GM18520 (cell line): ENCODE data around the gene FOXN4.

Experiments used
- ATAC-seq: cut with Tn5 transposase; IDR thresholded peaks from one replicate; pipeline ENCODE4 v1.9.1; 2021; ENCODE audit not compliant: unreplicated experiment

Gene FOXN4

DNA sequence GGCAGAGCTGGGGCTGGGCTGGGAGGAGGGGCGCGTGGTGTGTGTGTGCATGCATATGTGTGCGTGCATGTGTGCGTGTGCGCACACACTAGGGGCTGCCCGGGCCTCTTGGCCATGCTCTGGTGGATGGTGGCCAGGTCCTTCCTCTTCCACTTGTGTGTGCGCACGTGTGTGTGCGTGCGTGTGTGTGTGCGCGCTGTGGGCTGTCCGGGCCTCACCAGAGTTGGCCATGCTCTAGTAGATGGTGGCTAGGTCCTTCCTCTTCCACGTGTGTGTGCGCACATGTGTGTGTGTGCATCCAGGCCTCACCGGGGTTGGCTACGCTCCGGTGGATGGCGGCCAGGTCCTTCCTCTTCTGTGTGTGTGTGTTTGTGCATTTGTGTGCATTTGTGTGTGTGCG lies 24.7 kb downstream of the FOXN4 start:
- ATAC-seq = no peak

DNA sequence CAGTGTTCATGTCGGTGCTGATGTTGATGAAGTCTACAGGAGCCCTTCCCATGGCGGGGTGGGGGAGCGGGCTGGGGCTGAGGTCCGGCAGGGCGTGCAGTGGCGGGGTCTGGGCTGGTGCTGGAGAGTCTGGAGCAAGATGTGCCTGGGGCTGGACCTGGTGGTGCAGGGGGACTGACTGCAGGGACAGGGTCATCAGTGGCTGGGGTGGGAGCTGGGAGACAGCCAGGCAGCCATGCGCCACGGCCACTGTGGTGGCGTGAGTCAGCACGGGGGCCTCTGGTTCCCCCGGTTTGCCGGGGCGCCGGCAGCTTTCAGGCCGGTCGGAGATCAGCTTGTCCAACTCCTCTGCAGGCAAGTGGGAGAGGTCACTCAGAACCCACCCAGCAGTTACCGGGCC lies 27.6 kb downstream of the FOXN4 start:
- no peak for ATAC-seq

- ATAC-seq = no peak
Observed at GRCh38 chr12:109279525-109279924, 29.6 kb downstream of the FOXN4 start.

DNA sequence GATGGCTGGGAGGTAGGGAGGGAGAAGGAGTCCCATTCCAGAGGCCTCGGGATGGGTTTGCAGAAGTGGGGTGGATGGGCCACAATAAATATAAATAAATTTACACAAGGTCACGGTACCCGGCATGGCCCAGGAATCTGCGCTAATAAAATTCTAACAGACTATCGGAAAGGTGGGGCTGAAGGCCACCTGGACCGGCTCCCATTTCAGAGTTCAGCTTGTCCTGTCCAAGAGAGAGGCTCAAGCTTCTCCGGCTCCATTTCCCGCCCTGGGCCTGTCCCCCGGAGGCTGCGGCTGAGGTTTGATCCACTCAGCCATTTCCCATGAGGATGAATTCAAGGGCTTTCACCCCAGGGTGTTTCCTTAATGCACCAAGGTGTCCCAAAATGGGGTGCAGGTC lies 30.2 kb downstream of the FOXN4 start:
- no peak for ATAC-seq

- no peak for ATAC-seq
Observed at GRCh38 chr12:109277899-109278762, 31.0 kb downstream of the FOXN4 start.

GRCh38 chr12:109277255-109277898 lies 31.7 kb downstream of the FOXN4 start:
- no peak for ATAC-seq

GRCh38 chr12:109276160-109276559 lies 32.9 kb downstream of the FOXN4 start:
- no peak for ATAC-seq

GRCh38 chr12:109275173-109275572 lies 33.9 kb downstream of the FOXN4 start:
- ATAC-seq = no peak

DNA sequence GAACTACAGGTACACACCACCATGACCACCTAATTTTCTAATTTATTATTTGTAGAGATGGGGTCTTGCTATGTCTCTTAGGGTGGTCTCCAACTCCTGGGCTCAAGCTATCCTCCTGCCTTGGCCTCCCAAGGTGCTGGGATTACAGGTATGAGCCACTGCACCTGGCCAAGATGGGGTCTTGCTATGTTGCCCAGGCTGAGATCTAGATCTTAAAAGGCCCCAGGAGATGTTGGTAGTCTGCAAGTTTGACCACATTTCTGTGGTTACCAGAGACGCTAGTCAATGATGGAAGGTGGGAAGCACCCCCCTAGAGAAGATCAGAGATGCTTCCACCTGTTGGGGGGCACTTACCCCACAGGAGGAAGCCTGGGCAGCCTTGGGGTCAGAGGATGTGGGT lies 34.7 kb downstream of the FOXN4 start:
- ATAC-seq = no peak

DNA sequence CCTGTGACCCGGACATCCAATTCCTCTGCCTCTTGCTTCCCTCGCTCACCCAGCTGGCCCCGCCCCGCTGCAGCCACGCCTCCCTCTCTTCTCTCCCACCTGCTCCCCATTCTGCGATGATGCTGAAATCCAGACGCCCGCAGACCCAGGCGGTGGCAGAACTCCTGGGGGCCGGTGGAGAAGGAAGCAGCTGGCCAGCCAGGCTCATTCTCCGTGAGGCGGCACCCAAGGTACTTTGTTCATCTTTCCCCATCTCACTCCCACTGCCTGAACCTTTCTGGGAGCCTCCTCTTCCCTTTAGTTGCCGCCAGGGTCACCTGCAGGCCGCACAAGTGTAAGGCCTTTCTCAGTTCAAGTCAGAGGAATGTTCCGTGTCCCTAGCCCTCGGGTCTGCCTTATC lies 35.7 kb downstream of the FOXN4 start:
- ATAC-seq = no peak

DNA sequence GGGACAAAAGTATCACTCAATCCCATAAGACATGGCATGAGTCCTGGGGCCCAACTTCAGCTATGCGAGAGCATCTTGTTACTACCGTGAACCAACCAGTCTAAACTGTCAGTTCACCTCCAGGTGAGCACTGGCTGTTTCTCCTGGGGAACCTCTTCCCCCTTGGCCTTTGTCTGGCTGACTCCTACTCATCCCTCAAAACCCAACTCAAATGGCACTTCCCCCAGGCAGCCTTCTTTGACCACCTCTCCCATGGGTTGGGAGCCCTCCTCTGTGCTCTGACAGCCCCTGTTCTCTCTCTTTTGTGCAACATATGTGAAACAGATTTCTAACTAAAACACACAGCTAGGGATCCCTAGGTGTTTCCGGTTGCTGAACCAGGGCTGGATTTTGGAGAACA lies 37.7 kb downstream of the FOXN4 start:
- no peak for ATAC-seq

- ATAC-seq = no peak
Observed at GRCh38 chr12:109270494-109270893, 38.6 kb downstream of the FOXN4 start.

- ATAC-seq = no peak
Observed at GRCh38 chr12:109269428-109269827, 39.7 kb downstream of the FOXN4 start.

DNA sequence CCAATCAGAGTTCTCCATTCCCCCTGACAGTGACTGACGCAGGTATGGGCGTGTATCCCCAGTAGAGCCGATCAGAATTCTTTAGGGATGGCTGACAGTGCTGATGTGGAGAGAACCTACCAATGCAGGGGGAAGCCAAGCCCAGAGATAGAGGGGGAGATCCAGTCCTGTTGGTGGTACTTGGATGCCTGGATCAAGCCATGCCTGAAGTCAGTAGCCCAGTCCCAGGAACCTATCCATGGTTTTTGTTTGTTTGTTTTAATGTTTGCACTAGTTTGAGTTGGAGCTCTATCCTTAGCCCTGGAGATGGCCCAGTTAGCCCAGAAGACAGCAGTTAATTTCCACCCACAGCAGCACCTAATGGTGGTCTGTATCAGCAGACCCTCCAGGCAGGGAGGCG lies 40.2 kb downstream of the FOXN4 start:
- no peak for ATAC-seq

GRCh38 chr12:109267361-109267760 lies 41.7 kb downstream of the FOXN4 start:
- no peak for ATAC-seq

DNA sequence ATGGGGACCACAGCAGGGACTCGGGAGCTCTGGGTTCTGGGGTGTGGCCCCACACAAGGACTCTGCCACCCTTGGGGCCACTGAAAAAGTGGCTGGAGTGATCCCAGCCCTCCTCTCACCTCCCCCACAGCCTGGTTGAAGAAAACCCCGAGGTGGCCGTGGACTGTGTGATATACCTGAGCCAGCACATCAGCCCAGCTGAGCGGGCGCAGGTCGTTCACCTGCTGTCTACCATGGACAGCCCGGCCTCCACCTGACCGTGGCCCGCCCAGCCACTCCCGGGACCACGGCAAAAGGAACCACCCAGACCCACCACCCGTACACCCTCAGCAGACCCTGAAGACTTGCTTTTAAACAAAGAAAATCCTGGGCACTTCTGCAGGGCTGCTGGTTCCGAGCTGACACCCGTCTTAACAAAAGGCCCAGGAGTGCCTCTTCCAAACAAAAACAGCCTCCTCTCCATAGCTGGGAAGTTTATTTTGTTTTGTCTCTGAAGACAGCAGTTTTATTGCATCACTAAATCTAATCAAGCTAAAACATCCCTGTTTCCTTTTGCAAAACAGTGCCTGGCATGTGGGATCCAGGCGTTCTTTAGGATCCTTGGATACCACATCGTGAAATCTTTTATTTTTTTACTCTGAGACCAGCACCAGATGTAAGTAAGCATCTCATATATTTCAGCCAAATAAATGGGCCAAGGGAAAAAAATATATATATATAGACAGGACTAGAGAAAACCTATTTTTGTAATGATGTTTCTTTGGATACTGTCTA lies 42.8 kb downstream of the FOXN4 start:
- ATAC-seq = no peak

GRCh38 chr12:109264943-109265650 lies 44.0 kb downstream of the FOXN4 start:
- ATAC-seq = no peak

- no peak for ATAC-seq
Observed at GRCh38 chr12:109264095-109264942, 44.8 kb downstream of the FOXN4 start.

GRCh38 chr12:109263439-109263838 lies 45.6 kb downstream of the FOXN4 start:
- ATAC-seq = no peak

DNA sequence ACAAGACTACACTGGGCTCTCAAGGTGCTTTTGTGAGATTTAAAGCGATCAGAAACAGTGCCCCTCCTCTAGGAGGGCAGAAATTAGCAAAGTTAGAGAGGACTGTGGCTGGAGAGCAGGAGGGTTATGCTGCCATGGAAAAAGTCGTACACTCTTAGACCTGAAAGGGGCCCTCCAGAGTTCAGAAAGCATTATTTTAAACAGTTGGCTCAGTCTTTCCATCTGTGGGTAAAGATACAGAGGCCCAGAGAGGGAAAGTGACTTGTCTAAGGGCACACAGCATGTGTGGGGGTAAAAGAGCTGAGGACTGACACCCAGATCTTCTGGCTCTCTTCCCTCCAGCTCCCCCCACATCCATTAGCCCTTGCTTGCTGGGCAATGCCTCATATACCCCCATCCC lies 47.1 kb downstream of the FOXN4 start:
- ATAC-seq = no peak
